ENCODE measurements around the gene C9orf152.

The C9orf152 gene

GRCh38 chr9:110189559-110190320 lies 18.2 kb downstream of the C9orf152 start:
- H3K36me3 ChIP-seq (replicated peaks; ENCODE audit: low read depth, low read length), result no peaks in the 10 kb centered on the region
- no peak overlapping the region for H3K9ac ChIP-seq (ENCODE audit: low read length)
- H3K4me1 ChIP-seq (ENCODE audit: low read length), result no peaks in the 10 kb centered on the region
- no peak for TF ChIP-seq EZH2phosphoT487 (IDR thresholded peaks at IDR 0.05; ENCODE audit: low read depth)
- TF ChIP-seq, protein P1, sequence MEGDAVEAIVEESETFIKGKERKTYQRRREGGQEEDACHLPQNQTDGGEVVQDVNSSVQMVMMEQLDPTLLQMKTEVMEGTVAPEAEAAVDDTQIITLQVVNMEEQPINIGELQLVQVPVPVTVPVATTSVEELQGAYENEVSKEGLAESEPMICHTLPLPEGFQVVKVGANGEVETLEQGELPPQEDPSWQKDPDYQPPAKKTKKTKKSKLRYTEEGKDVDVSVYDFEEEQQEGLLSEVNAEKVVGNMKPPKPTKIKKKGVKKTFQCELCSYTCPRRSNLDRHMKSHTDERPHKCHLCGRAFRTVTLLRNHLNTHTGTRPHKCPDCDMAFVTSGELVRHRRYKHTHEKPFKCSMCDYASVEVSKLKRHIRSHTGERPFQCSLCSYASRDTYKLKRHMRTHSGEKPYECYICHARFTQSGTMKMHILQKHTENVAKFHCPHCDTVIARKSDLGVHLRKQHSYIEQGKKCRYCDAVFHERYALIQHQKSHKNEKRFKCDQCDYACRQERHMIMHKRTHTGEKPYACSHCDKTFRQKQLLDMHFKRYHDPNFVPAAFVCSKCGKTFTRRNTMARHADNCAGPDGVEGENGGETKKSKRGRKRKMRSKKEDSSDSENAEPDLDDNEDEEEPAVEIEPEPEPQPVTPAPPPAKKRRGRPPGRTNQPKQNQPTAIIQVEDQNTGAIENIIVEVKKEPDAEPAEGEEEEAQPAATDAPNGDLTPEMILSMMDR (IDR thresholded peaks at IDR 0.05; ENCODE audit: low read depth, low read length), result no peak
- H2AFZ ChIP-seq (ENCODE audit: low read depth, low read length), result no peak overlapping the region
- no peaks in the 10 kb centered on the region for H4K20me1 ChIP-seq (ENCODE audit: insufficient read depth, low read length)
- no peak overlapping the region for H3K4me2 ChIP-seq (ENCODE audit: low read length)
- no peaks in the 10 kb centered on the region for H3K79me2 ChIP-seq (ENCODE audit: low read length)
- H3K9me3 ChIP-seq (ENCODE audit: insufficient read depth, low read length), result no peaks in the 10 kb centered on the region
- H3K27ac ChIP-seq (ENCODE audit: low read length), result no peak overlapping the region
- H3K4me3 ChIP-seq (ENCODE audit: low read length), result no peak overlapping the region
- H3K27me3 ChIP-seq (ENCODE audit: low read depth, low read length), result no peaks in the 10 kb centered on the region

GRCh38 chr9:110188991-110189390 lies 19.0 kb downstream of the C9orf152 start:
- Histone ChIP-seq H2AFZ (ENCODE audit: low read depth, low read length) (no peak overlapping the region), H3K79me2 (ENCODE audit: low read length) (no peaks in the 10 kb centered on the region), H3K9ac (ENCODE audit: low read length) (no peak overlapping the region), H3K4me2 (ENCODE audit: low read length) (no peak overlapping the region), H3K27ac (ENCODE audit: low read length) (no peak overlapping the region), H4K20me1 (ENCODE audit: insufficient read depth, low read length) (no peaks in the 10 kb centered on the region), H3K4me3 (ENCODE audit: low read length) (no peak overlapping the region), H3K36me3 (replicated peaks; ENCODE audit: low read depth, low read length) (no peaks in the 10 kb centered on the region), H3K9me3 (ENCODE audit: insufficient read depth, low read length) (no peaks in the 10 kb centered on the region), H3K4me1 (ENCODE audit: low read length) (no peaks in the 10 kb centered on the region), H3K27me3 (ENCODE audit: low read depth, low read length) (no peaks in the 10 kb centered on the region)
- TF ChIP-seq, protein P1 (IDR thresholded peaks at IDR 0.05; ENCODE audit: low read depth, low read length), result no peak
- TF ChIP-seq EZH2phosphoT487 (IDR thresholded peaks at IDR 0.05; ENCODE audit: low read depth), result no peak

DNA sequence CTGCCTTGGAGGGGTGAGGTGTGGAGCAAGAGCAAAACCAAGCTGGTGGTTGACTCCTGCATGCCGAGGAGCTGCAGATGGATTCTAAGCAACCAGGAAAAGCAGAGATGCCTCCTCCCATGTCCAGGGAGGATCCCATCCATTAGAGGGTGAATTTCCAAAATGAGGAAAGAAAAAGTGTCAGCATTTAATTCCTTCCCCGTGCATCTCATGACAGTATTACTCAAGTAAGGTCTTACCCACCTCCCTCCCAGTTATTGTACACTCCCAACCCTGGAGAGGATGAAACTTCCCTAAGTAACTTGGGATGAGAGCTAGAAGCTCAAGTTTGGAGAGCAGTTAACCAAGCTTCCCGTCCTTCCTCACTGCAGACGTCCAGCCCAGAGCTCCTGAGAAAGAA lies 19.9 kb downstream of the C9orf152 start:
- H3K4me1 ChIP-seq (ENCODE audit: low read length), result no peaks in the 10 kb centered on the region
- H3K9ac ChIP-seq (ENCODE audit: low read length), result no peak overlapping the region
- H4K20me1 ChIP-seq (ENCODE audit: insufficient read depth, low read length), result no peaks in the 10 kb centered on the region
- H3K79me2 ChIP-seq (ENCODE audit: low read length), result no peaks in the 10 kb centered on the region
- no peak overlapping the region for H3K4me2 ChIP-seq (ENCODE audit: low read length)
- TF ChIP-seq EZH2phosphoT487 (IDR thresholded peaks at IDR 0.05; ENCODE audit: low read depth), result no peak
- TF ChIP-seq, protein P1 (IDR thresholded peaks at IDR 0.05; ENCODE audit: low read depth, low read length), result no peak
- no peaks in the 10 kb centered on the region for H3K36me3 ChIP-seq (replicated peaks; ENCODE audit: low read depth, low read length)
- no peak overlapping the region for H3K27ac ChIP-seq (ENCODE audit: low read length)
- H3K4me3 ChIP-seq (ENCODE audit: low read length), result no peak overlapping the region
- no peaks in the 10 kb centered on the region for H3K9me3 ChIP-seq (ENCODE audit: insufficient read depth, low read length)
- no peaks in the 10 kb centered on the region for H3K27me3 ChIP-seq (ENCODE audit: low read depth, low read length)
- H2AFZ ChIP-seq (ENCODE audit: low read depth, low read length), result no peak overlapping the region

DNA sequence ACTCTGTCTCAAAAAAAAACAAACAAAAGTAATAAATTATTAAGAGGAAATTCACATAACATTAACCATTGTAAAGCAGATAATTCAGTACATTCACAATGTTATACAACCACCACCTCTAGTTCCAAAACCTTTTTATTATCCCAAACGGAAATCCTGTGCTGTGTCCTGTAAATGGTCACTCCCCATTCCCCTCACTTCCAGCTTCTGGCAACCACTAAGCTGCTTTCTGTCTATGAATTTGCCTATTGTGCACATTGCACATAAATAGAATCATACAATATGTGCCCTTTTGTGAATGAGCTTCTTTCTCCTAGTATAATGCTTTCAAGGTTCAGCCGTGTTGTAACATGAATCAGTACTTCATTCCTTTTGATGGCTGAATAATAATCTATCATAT lies 20.8 kb downstream of the C9orf152 start:
- H2AFZ ChIP-seq (ENCODE audit: low read depth, low read length), result no peak overlapping the region
- H4K20me1 ChIP-seq (ENCODE audit: insufficient read depth, low read length), result no peaks in the 10 kb centered on the region
- no peak overlapping the region for H3K9ac ChIP-seq (ENCODE audit: low read length)
- H3K9me3 ChIP-seq (ENCODE audit: insufficient read depth, low read length), result no peaks in the 10 kb centered on the region
- no peaks in the 10 kb centered on the region for H3K36me3 ChIP-seq (replicated peaks; ENCODE audit: low read depth, low read length)
- H3K4me2 ChIP-seq (ENCODE audit: low read length), result no peak overlapping the region
- H3K27me3 ChIP-seq (ENCODE audit: low read depth, low read length), result no peaks in the 10 kb centered on the region
- no peak overlapping the region for H3K4me3 ChIP-seq (ENCODE audit: low read length)
- no peaks in the 10 kb centered on the region for H3K79me2 ChIP-seq (ENCODE audit: low read length)
- TF ChIP-seq, protein P1 (IDR thresholded peaks at IDR 0.05; ENCODE audit: low read depth, low read length), result no peak
- TF ChIP-seq EZH2phosphoT487 (IDR thresholded peaks at IDR 0.05; ENCODE audit: low read depth), result no peak
- H3K4me1 ChIP-seq (ENCODE audit: low read length), result no peaks in the 10 kb centered on the region
- H3K27ac ChIP-seq (ENCODE audit: low read length), result no peak overlapping the region

All from OCI-LY3 (cell line).